ENCODE results near the gene NME5.

The NME5 gene

GRCh38 chr5:138178516-138179276 is 39.5 kb upstream of the NME5 start, which contains the start of the genes BRD8 and KIF20A:
BRD8 (minus strand) TSS chr5:138178630; CDS start chr5:138178614, 16 bp downstream.
KIF20A (plus strand) TSS chr5:138179112; CDS start chr5:138179681, 569 bp downstream.
- peak; percentile 87 for DNase-seq (ENCODE audit: extremely low read depth, low read depth)
- TF ChIP-seq CTCF (IDR thresholded peaks at IDR 0.05; ENCODE audit: low read depth, low read length) = no peak

- DNase-seq (ENCODE audit: extremely low read depth, low read depth) = no peak
- TF ChIP-seq CTCF (IDR thresholded peaks at IDR 0.05; ENCODE audit: low read depth, low read length) = no peak
Observed at GRCh38 chr5:138177941-138178515, 38.8 kb upstream of the NME5 start.

- no peak for TF ChIP-seq CTCF (IDR thresholded peaks at IDR 0.05; ENCODE audit: low read depth, low read length)
- DNase-seq (ENCODE audit: extremely low read depth, low read depth) = no peak
Observed at GRCh38 chr5:138170299-138170698, 31.1 kb upstream of the NME5 start.

GRCh38 chr5:138169124-138169523 is 29.9 kb upstream of the NME5 start:
- no peak for TF ChIP-seq CTCF (IDR thresholded peaks at IDR 0.05; ENCODE audit: low read depth, low read length)
- no peak for DNase-seq (ENCODE audit: extremely low read depth, low read depth)

GRCh38 chr5:138163721-138164120 is 24.5 kb upstream of the NME5 start:
- TF ChIP-seq CTCF (IDR thresholded peaks at IDR 0.05; ENCODE audit: low read depth, low read length) = no peak
- no peak for DNase-seq (ENCODE audit: extremely low read depth, low read depth)

- TF ChIP-seq CTCF (IDR thresholded peaks at IDR 0.05; ENCODE audit: low read depth, low read length) = no peak
Observed at GRCh38 chr5:138160706-138161105, 21.5 kb upstream of the NME5 start.

GRCh38 chr5:138159666-138160065 is 20.4 kb upstream of the NME5 start:
- DNase-seq (ENCODE audit: extremely low read depth, low read depth) = no peak

More at GRCh38 chr5:138160706-138161105, 21.5 kb upstream of the NME5 start:
- no peak for DNase-seq (ENCODE audit: extremely low read depth, low read depth)

More at GRCh38 chr5:138159666-138160065, 20.4 kb upstream of the NME5 start:
- TF ChIP-seq CTCF (IDR thresholded peaks at IDR 0.05; ENCODE audit: low read depth, low read length) = no peak

Data from AG09319 (cell line).